HCT116 (cell line): Measurements from ENCODE around the gene DMXL2.

ENCODE experiments used
- EZH2 ChIP-seq: fragments of 200-600 bp; sonication (generic); IDR thresholded peaks from 2 replicates; pipeline ENCODE4 v1.6.1; 2017; ENCODE audit warnings: antibody characterized with exemption, mixed run types
- TF ChIP-seq, protein P1 (sequence below), 3 experiments: fragments of 200-600 bp in 1 of 3; sonication (generic) in 1 of 3; IDR thresholded peaks in 2 of 3; conservative IDR thresholded peaks in 1 of 3; 2 replicates each; pipeline ENCODE4 v1.5.1; 2012 to 2017; ENCODE audit warnings: low read depth in 2 of 3, low read length in 2 of 3, antibody characterized with exemption in 1 of 3, borderline replicate concordance in 1 of 3, control low read depth in 1 of 3, mild to moderate bottlenecking in 1 of 3, mixed read lengths in 1 of 3, mixed run types in 1 of 3, moderate library complexity in 1 of 3; ENCODE audit not compliant: insufficient read depth in 1 of 3

DNA sequence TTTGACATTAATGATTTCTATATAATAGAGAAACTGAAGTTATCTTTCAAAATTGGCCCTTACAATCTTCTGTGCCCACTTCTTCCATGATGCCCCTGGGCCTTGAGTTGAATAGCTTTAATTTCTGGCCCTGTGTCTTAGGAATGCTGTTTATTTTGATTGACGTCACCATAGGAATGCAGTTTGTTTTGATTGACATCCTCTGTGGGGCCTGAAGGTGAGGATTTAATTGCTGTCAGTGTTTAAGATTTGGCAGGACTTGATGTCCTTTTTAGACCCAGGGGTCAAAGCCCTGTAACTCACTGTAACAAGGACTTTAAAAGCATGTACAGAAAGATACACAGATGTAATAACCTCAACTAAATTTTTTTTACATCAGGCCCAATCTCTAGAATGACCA is 197.8 kb downstream of the DMXL2 start:
- no peak for TF ChIP-seq EZH2
- TF ChIP-seq, protein P1, sequence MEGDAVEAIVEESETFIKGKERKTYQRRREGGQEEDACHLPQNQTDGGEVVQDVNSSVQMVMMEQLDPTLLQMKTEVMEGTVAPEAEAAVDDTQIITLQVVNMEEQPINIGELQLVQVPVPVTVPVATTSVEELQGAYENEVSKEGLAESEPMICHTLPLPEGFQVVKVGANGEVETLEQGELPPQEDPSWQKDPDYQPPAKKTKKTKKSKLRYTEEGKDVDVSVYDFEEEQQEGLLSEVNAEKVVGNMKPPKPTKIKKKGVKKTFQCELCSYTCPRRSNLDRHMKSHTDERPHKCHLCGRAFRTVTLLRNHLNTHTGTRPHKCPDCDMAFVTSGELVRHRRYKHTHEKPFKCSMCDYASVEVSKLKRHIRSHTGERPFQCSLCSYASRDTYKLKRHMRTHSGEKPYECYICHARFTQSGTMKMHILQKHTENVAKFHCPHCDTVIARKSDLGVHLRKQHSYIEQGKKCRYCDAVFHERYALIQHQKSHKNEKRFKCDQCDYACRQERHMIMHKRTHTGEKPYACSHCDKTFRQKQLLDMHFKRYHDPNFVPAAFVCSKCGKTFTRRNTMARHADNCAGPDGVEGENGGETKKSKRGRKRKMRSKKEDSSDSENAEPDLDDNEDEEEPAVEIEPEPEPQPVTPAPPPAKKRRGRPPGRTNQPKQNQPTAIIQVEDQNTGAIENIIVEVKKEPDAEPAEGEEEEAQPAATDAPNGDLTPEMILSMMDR (IDR thresholded peaks at IDR 0.05 in 2 of 3, conservative IDR thresholded peaks at IDR 0.05 in 1 of 3; ENCODE audit: borderline replicate concordance in 1 of 3, insufficient read depth in 1 of 3, low read depth in 2 of 3, low read length in 2 of 3) = no peak
